Measurements from ENCODE around the gene FEM1C.
"Not testable (repeated sequence)": the region's sequence is repeated elsewhere in the genome, so short reads cannot be mapped to it uniquely, and the experiment has no call there.

FEM1C gene

DNA sequence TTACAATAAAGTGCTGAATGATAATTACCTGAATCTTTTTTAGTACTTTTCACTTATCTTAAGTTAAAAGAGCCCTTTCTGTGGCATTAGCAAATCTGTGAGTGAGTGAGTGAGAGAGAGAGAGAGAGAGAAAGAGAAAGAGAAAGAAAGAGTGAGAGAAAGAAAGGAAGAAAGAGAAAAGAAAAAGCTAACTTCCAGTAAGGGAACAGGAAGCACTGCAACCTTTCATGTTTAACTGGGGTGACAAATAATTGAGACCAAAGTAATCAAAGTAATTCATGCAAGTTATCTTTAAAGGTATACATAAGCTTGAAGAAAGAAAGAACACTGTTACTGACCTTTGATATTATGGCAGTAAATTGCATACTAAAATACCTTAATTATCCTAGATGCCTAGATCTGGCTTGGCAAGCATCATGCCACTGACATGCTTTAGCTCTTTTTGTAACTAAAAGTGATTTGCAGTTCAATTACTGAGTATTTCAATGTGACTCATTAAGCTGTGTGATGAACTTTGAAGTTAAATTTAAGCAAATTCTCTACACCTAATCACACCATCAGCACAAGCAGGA lies 21.7 kb downstream of the FEM1C start:
- no peak for DNase-seq (ENCODE audit: low read depth)

DNA sequence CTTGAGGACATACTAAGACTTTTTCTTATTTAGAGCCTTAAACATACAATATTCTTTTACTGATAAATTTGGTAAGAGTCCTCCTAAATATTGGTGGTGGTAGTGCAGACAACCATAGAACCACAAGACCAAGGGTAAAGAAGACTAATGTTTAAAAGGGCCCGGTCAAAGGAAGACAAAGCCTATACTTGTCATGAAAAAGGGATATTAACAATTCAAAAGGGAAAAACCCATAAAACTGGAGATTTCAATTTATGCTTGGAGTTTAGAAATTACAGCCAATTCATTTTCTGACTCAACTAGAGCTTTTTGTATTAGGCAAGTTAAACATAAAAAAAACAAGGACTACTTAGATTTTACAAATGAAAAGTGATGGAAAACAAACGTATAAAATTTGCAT lies 24.4 kb downstream of the FEM1C start:
- DNase-seq (ENCODE audit: low read depth), result no peak

DNA sequence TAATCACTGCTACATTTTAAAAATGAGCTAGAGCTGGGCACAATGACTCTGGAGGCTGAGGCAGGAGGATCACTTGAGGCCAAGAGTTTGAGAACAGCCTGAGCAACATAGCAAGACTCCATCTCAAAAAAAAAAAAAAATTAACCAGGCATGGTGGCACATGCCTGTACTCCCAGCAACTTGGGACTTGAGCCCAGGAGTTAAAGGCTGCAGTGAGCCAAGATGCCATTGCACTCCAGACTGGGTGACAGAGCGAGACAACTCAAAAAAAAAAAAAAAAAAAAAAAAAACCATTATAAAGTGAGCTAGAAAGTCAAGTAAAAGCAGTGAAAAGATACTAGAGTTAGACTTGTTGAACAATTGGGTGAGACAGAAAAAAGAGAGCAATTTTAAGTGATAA lies 28.2 kb downstream of the FEM1C start:
- DNase-seq (ENCODE audit: low read depth), result no peak

DNA sequence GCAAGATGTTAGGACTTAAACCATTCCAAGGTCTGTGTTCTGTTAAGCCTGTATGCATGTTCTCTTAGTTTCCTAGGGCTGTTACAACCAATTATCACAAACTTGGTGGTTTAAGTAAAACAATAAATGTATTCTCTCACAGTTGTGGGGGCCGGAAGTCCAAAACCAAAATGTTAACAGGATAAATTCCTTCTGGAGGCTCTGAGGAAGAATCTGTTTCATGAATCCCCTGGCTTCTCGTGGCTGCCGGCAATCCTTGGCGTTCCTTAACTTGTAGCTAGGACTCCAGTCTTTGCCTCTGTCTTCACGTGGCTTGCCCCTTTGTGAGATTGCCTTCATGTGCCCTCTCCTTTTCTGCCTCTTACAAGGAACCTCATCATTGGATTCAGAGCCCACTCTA lies 30.4 kb downstream of the FEM1C start:
- no peak for DNase-seq (ENCODE audit: low read depth)

DNA sequence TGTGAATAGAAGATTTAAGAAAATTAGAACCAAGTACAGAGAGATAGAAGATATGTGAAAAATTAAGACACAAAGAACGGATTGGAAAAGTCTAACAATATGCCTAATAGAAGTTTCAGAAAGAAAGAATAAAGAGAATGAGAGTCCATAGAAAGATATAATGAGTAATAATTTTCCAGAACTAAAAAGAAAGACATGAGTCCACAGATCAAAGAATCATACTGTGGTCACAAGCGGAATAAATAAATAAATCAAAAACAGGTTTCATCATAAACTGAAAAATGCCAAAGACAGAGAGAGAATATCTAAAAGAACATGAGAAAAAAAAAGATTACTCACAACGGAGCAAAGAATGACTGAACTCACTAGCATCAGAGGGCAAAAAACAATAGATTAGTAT lies 32.9 kb downstream of the FEM1C start:
- no peak for DNase-seq (ENCODE audit: low read depth)

DNA sequence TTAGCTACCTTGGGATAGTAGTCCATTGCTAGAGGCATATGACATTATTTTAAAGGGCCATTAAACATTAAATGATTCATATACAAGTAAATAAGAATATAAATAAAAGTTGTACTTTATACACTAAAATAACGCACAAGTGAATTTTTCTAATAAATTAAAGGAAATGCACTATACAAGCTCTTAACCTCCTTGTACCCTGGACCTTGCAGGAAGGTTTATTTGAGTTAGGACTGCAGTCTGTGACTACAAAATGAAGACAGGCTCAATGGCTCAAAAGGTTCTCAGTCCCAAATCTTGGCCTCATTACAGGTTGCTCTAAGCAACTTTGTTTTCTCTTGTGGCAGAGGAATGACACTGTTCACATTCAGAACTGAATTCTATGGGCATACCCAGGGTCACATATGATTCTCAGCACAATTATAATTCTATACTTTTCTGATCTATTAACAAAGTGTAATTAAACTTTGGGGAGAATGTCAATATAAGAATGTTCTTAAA lies 34.4 kb downstream of the FEM1C start:
- no peak for DNase-seq (ENCODE audit: low read depth)

DNA sequence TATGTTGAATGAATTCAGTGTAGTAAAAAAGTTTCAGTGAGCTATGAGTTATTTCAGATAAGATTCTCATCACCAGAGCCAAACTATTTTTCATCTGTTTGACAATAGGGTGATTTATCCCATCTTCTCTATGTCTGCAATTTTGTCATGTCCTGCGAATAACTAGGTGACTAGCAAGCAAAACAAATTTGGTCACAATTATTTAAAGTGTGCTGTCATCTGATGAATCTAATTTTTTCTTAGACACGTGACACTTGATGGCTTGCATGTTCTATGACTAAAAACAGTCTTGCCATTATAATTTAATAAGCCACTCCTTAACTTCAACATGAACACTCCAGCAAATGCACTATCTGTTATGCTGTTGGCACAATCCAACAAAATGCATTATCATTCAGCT lies 35.0 kb downstream of the FEM1C start:
- DNase-seq (ENCODE audit: low read depth), result no peak

DNA sequence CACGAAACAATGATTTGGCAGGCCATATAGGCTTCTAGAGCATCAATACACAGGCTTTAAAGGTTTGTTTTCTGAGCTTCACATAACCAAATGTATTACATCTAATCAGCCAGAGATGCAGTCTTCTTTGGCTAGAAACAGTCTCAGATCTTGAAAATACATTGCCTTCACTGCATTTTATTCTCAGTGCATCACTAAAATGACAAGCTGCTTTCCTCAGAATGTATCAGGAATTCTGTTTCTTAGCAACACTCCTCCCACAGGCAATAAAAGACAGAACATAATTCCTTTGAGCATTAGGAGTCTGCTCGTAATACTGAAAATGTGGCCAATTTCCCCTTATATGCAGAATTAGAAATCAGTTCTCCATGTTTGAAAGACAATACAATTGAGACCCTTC lies 36.9 kb downstream of the FEM1C start:
- no peak for DNase-seq (ENCODE audit: low read depth)

DNA sequence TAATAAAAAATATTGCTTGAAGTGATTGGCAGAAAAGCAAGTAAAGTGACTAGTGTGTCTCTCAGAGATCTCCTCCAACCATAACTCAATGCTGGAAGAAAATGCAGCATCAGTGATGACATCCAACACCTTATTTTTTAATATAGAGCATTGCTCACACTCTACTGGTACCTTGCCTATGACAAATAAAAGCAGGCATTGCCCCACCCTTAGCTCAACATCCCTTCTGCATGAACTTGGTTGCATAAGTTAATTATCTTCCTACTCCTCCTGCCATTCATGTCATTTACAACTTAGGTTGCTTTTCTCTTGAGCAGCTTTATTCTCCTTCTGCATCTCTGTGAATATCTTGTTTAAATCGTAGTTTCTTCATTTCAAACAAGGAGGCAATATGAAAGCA lies 41.2 kb downstream of the FEM1C start:
- DNase-seq (ENCODE audit: low read depth), result no peak

DNA sequence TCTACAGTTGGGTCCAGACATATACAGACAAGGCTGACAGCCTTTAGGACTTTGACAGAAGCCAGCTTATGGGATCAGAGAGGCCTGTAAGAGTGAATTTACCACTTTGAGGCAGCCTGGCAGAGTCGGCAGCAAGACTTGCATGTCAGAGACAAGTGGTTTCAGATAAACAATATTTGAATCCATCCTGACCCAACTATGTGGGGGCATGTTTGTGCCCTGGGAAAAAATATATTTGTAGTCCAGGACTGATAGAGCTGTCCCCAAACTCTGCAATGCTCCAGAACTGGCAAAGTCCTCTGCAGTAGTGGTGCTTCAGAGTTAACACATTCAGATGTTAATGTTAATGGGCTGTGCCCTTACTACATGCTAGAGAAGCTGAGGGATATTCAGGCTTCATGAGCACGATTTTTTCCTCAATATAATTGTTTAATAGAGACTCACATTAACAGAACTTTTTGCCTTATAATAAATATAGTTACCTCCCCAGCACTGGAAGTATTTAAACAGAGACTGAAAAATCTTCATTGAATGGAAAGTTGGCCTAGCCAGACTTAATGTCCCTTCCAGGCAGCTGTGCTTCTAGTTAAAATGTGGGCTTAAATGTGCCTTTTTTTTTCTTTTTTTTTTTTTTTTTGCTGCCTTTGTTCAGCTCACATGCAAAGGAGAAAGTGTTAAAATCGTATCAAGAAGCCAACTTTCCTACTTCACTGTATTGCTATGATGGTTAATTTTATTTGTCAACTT lies 42.9 kb downstream of the FEM1C start:
- DNase-seq (ENCODE audit: low read depth), result no peak

DNA sequence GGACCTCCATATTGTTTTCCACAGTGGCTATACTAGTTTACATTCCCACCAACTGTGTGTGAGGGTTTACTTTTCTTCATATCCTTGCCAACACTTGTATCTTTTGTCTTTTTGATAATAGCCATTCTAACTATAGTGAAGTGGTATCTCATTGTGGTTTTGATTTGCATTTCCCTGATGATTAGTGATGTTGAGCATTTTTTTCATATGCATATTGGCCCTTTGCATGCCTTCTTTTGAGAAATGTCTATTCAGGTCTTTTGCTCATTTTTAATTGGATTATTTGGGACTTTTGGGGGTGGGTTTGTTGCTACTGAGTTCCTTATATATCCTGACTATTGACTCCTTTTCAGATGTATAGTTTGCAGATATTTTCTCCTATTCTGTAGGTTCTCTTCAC lies 44.4 kb downstream of the FEM1C start:
- DNase-seq (ENCODE audit: low read depth), result no peak

DNA sequence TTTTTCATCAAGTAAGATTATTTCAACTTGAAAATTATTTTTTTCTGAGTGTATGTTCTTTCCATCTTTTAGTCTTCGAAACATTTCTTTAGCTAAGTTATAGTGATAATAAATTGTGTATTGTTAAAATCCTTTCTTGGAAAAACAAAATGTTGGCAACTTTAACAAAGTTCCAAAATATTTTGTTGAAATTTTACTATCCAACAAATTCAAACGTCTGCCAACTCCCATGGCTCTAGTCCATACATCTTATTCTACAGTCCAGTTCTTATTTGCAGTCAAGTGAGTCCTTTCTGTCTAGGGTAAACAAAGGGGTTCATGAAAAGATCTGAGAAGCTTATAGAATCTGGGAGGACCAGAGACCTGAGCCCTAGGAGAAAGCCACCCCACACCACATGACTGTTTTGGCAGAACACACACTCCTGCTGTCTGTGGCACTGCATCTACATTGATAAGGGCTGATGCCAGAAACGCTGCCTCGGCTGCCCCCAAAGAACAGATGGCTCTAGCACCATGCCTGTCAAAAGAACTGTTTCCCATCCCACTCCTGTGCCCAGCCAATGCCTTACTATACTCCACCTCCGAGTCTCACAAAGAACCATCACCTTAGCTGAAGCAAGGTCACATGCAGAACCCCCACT lies 47.5 kb downstream of the FEM1C start:
- no peak for DNase-seq (ENCODE audit: low read depth)

DNA sequence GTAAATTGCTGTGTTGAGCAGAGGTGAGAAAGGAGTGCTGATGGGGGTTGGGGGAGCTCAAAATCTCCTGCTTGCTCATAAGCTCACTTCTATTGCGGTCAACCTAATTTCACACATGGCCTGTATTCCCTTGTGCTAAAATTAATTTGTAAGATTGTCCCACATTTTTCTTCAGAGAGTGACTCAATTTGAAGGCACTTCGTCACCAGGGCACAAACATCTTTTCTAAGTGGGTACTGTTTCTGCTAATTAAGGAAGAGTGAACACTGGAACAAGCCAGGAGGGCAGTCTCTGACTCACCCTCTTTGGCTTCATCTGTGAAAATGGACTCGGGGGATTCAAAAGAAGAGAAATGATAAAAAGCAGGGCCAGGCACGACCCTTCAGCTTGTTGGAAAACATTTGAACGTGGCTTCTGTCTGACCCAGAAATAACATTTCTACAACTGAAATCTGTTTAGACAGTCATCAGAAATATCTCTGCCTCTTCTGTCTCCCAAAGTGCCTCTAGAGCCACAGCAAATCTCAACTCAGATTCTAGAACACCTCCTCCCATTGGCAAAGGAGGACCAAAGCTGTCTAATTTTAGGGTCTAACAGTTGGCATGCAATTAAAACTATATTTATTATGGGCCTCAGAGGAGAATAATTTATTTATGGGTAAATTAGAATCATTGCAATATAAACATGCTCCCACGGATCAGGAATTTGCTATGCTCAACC lies 49.8 kb downstream of the FEM1C start:
- no peak for DNase-seq (ENCODE audit: low read depth)

DNA sequence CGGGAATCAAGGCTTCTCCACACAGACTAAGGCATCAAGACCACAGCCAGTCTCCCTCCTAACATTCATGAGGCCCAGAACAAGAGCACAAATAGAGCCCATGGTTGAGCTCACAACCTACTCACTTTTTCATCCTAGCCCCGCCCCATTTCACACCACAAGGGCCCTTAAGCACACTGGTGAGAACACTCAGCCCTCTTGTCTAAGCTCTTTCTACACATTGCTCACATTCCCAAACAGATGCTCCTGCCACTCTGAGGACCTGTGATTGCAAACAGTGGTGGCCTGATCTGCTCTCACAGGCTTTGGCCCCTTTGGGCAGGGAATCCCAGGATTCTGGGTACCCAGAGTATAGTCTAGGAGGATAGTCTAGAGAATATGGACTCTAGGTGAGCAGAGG lies 54.0 kb downstream of the FEM1C start:
- DNase-seq (ENCODE audit: low read depth), result no peak

DNA sequence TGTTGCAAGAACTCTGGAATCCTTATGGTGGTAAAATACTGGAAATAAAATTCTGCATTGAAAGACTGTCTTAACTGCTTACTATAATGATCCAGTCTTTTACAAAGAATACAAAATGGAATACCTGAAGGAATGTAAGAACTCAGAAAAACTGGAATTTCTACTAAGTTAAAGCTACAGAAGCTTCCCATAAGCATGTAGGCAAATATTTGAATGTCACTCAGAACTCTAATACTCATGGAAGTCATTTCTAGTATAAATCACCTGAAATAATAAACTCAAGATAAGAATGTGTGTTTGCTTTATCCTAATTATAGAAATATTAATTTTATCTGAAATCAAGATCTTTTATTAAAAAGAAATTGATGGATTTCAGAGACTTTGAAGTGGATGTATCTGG lies 54.8 kb downstream of the FEM1C start:
- DNase-seq (ENCODE audit: low read depth), result no peak

DNA sequence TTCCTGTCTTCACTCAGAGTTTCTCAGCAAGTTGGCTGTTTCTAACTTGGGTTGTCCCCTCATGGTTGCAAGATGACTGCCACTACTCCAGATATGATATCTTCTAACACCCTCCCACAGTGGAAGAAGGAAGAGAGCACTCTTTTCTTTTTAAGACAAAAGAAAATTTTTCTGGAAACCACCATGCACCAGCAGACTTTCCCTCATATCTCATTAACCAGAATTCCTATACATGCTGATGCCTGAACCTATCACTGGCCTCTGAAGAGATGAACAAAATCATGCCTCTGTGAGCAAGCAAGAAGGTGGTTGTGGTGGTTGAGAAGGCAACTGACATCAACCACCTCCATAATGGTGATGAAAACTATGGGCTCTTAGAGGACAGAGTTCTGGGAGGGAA lies 56.8 kb downstream of the FEM1C start:
- no peak for DNase-seq (ENCODE audit: low read depth)

DNA sequence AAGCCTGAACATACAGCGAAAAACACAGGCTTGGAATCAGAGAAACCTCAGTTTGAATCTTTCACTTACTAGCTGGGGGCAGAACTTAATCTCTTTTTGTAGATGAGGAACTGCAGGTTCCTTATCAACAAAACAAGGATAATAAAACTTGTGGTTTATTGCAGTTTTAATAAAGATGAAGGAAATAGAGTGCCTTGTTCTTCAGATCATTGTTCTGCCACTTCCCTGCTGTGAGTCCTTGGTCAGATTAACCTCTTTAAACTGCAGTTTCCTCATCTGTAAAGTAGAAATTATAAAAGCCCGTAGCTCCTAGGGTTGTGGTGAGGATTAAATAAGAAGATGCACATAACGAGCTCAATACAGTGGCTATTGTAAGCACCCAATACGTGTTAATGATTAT lies 57.4 kb downstream of the FEM1C start:
- no peak for DNase-seq (ENCODE audit: low read depth)

DNA sequence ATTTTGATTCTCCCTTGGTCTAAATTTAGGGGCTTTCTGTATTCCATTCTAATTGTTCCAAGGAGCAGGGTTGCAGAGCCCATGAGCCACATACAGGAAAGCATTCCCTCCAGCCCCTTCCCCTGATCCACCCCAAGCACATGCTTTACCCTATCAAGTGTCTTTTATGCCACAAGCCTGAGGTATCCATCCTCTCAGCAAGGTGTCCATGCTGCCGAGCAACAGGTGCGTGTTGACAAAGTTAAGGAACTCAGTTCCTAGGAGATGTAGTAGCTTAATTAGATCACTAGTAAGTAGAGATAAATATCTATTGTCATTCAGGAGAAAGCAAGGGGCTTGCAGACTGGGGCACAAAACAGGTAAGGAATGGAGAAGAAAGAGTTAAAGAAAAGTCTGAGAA lies 57.8 kb downstream of the FEM1C start:
- DNase-seq (ENCODE audit: low read depth), result no peak

DNA sequence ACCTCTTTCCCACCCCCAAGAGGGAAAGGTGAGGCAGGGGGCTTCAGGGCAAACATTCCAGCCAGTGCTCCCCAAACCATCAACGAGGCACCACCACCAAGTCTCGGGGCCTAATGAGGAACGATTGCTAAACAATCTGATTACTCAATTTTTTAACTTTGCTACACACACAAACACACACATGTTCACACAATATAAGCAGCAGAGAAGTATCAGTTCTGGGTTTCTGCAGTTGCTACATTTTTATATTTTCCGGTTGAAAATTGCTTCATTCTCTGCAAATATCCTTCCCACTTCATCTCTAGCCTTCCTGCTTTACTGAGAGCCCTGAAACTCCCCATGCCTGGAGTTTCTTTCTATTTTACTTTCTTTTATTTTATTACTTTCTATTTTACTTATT lies 60.2 kb downstream of the FEM1C start:
- DNase-seq (ENCODE audit: low read depth), result no peak

DNA sequence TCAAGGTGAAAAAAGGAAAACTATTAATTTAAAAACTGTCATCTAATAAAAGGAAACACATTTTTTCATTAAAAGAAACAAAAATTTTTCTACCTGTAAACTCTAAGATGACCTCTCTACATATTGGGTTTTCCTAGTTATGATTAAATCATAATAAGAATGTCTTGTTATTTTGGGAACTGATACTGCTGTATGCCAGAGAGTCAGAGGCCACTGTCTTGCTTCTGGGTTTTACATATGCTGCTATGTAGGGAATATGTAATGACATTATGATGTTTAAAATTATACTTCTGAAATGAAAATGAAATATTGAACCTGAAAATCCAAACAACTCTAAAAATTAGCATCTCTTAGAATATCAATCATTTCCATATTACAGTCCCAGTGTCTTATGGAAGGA lies 63.7 kb downstream of the FEM1C start:
- DNase-seq (ENCODE audit: low read depth), result no peak

DNA sequence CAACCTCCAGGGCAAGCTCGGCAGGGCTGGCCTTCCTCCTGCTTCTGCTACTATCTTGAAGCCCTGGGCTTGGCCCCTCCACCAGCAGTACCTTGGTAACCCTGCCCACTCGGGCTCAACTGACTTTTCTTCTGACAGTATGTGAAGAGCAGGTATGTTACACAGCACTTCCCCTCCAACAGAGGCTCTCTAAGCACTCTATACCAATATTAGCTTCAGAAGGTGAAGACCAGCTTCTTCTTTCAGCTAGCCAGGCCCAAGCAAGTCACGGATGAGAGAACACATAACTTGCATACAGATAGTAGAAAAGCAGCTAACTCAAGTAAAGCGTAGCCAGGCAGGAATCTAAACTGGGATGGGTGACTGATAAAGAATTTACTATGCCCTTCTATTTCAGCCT lies 64.3 kb downstream of the FEM1C start:
- DNase-seq (ENCODE audit: low read depth), result no peak

DNA sequence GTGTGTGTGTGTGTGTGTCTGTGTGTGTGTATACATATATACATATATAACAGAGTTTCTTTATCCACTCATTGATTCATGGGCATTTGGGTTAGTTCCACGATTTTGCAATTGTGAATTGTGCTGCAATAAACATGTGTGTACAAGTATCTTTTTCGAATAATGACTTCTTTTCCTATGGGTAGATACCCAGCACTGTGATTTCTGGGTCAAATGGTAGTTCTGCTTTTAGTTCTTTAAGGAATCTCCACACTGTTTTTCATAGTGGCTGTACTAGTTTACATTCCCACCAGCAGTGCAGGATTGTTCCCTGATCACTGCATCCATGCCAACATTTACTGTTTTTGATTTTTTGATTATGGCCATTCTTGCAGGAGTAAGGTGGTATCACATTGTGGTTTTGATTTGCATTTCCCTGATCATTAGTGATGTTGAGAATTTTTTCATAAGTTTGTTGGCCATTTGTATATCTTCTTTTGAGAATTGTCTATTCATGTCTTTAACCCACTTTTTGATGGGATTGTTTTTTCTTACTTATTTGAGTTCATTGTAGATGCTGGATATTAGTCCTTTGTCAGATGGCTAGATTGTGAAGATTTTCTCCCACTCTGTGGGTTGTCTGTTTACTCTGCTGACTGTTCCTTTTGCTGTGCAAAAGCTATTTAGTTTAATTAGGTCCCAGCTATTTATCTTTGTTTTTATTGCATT lies 65.3 kb downstream of the FEM1C start:
- not testable (repeated sequence) for DNase-seq (ENCODE audit: low read depth)

All from T follicular helper cell (primary cell).